ENCODE data around the gene YY1.

The YY1 gene

GRCh38 chr14:100294213-100294962 lies 55.4 kb downstream of the YY1 start:
- Histone ChIP-seq H4K20me1 (ENCODE audit: insufficient read depth, low read length) (no peaks in the 10 kb centered on the region), H3K79me2 (ENCODE audit: insufficient read depth, low read length) (no peaks in the 10 kb centered on the region), H3K4me2 (ENCODE audit: low read length) (no peak overlapping the region), H3K27ac (ENCODE audit: low read depth, low read length, poor library complexity, severe bottlenecking) (no peak overlapping the region), H3K4me3 (ENCODE audit: low read depth, low read length, poor library complexity, severe bottlenecking) (no peak overlapping the region), H3K27me3 (ENCODE audit: insufficient read depth, low read length) (peaks cover 3% of the 10 kb centered on the region; the same call in 1 of the 2 replicates), H3K4me1 (ENCODE audit: insufficient read depth, low read length, severe bottlenecking) (peaks cover 14% of the 10 kb centered on the region), H3K9ac (ENCODE audit: low read length) (no peak overlapping the region), H3K9me3 (ENCODE audit: low read length) (no peaks in the 10 kb centered on the region), H3K36me3 (ENCODE audit: insufficient read depth, low read length) (no peaks in the 10 kb centered on the region), H3F3A (ENCODE audit: insufficient read depth, low read length) (no peaks in the 10 kb centered on the region), H3K9me2 (ENCODE audit: low read depth, low read length) (no peaks in the 10 kb centered on the region), H2AFZ (ENCODE audit: low read length) (no peak overlapping the region)
- TF ChIP-seq CTCF (IDR thresholded peaks at IDR 0.05; ENCODE audit: low read length) = no peak
- TF ChIP-seq EZH2 (IDR thresholded peaks at IDR 0.05; ENCODE audit: borderline replicate concordance, low read length) = no peak

DNA sequence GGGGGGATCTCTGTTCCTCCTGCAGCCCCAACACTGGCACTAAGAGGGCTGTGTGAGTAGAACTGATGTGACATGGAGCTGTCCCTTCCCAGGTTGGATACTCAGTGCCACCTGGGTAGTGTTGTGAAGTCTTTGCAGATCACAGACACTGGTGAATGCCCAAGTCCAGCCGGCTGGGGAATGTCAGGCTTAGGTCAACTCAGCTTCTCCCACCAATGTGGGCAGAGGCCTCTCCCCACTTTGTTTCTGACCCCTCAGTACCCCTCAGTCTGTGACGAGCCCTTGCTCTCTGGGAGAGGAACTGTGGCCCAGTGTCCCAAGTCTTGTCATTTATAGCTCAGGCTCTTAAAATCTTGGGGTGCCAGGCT lies 56.0 kb downstream of the YY1 start:
- no peaks in the 10 kb centered on the region for H3K36me3 ChIP-seq (ENCODE audit: insufficient read depth, low read length)
- H3K27ac ChIP-seq (ENCODE audit: low read depth, low read length, poor library complexity, severe bottlenecking) = no peak overlapping the region
- H3K4me3 ChIP-seq (ENCODE audit: low read depth, low read length, poor library complexity, severe bottlenecking) = no peak overlapping the region
- H2AFZ ChIP-seq (ENCODE audit: low read length) = no peak overlapping the region
- H3K4me2 ChIP-seq (ENCODE audit: low read length) = no peak overlapping the region
- H3F3A ChIP-seq (ENCODE audit: insufficient read depth, low read length) = no peaks in the 10 kb centered on the region
- no peaks in the 10 kb centered on the region for H3K9me3 ChIP-seq (ENCODE audit: low read length)
- H3K9me2 ChIP-seq (ENCODE audit: low read depth, low read length) = no peaks in the 10 kb centered on the region
- peaks cover 14% of the 10 kb centered on the region for H3K4me1 ChIP-seq (ENCODE audit: insufficient read depth, low read length, severe bottlenecking)
- TF ChIP-seq EZH2 (IDR thresholded peaks at IDR 0.05; ENCODE audit: borderline replicate concordance, low read length) (no peak), CTCF (IDR thresholded peaks at IDR 0.05; ENCODE audit: low read length) (no peak)
- H3K79me2 ChIP-seq (ENCODE audit: insufficient read depth, low read length) = no peaks in the 10 kb centered on the region
- H3K27me3 ChIP-seq (ENCODE audit: insufficient read depth, low read length) = peaks cover 5% of the 10 kb centered on the region; the same call in 1 of the 2 replicates
- no peak overlapping the region for H3K9ac ChIP-seq (ENCODE audit: low read length)
- H4K20me1 ChIP-seq (ENCODE audit: insufficient read depth, low read length) = no peaks in the 10 kb centered on the region

DNA sequence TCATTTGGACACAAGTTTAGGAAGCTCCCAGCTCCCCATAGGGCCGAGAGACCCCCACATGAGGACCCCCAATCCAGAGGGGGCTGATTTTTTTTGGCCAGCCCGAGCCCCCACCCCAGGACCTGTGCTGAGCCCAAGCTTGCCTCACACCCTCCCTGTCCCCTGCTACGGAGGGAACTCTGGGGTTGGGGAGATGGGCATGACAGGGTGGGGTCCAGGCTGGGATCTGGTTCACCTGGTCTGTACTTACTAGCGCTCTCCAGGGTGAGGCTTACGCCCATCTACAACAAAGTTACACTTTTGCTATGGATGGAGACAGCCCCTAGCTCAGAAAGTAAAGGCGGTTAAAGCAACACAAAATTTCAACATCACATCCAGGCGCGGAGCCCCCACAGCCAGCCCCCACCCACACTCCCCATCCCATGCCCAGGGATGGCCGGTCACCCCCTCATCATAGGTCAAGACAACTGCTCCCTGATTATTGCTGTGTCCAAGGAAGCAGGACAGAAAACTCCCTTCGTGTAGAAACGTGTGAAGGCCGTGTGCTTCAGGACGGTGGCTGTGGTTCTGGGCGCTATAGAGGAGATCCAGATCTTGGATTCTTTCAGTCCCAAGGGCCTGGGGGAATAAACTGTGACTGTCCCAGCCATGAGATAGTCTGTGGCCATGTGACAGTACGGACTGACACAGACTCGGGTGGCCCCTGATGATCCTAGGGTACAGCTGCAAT lies 56.6 kb downstream of the YY1 start:
- no peaks in the 10 kb centered on the region for H4K20me1 ChIP-seq (ENCODE audit: insufficient read depth, low read length)
- no peak overlapping the region for H3K27ac ChIP-seq (ENCODE audit: low read depth, low read length, poor library complexity, severe bottlenecking)
- peaks cover 14% of the 10 kb centered on the region for H3K4me1 ChIP-seq (ENCODE audit: insufficient read depth, low read length, severe bottlenecking)
- no peak overlapping the region for H2AFZ ChIP-seq (ENCODE audit: low read length)
- H3K27me3 ChIP-seq (ENCODE audit: insufficient read depth, low read length) = peaks cover 5% of the 10 kb centered on the region; the same call in 1 of the 2 replicates
- no peak overlapping the region for H3K4me2 ChIP-seq (ENCODE audit: low read length)
- H3K36me3 ChIP-seq (ENCODE audit: insufficient read depth, low read length) = no peaks in the 10 kb centered on the region
- H3K9me3 ChIP-seq (ENCODE audit: low read length) = no peaks in the 10 kb centered on the region
- TF ChIP-seq CTCF (IDR thresholded peaks at IDR 0.05; ENCODE audit: low read length) = no peak
- TF ChIP-seq EZH2 (IDR thresholded peaks at IDR 0.05; ENCODE audit: borderline replicate concordance, low read length) = no peak
- H3K4me3 ChIP-seq (ENCODE audit: low read depth, low read length, poor library complexity, severe bottlenecking) = no peak overlapping the region
- H3K9ac ChIP-seq (ENCODE audit: low read length) = no peak overlapping the region
- no peaks in the 10 kb centered on the region for H3F3A ChIP-seq (ENCODE audit: insufficient read depth, low read length)
- H3K79me2 ChIP-seq (ENCODE audit: insufficient read depth, low read length) = no peaks in the 10 kb centered on the region
- no peaks in the 10 kb centered on the region for H3K9me2 ChIP-seq (ENCODE audit: low read depth, low read length)
